ENCODE results near the gene MAGI2.

The MAGI2 gene

DNA sequence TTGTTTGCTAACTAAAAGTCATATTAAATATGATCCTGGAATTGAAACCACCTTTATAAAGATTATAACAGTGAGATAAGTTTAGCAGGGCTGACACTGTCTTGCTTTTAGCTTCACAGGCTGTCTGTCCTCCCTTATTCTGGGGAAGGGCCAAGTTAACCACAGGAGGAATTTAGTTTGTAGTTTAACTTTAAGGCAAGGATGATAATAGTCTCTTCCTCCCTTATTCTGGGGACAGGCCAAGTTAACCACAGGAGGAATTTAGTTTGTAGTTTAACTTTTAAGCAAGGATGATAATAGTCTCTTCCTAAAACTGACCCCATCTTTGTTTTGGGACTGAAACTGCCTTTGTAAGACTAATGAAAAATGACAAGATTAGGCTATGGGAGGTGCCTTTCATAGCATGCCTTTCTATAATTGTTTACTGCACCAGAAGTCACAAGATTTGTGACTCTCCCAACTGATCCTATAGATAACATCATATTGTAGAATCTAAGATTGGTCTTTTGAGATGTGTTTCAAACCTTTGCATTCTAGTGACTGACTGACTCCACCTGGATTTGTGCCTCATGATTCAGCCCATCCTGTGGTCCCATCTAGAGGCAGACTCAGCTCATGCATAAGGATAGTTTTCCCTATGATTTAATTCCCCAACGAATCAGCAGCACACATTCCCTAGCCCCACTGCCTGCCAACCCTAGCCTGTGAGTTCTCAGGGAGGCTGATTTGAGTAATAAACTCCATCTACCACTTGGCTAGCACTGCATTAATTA is 212.0 kb downstream of the MAGI2 start:
- DNase-seq: no peak

DNA sequence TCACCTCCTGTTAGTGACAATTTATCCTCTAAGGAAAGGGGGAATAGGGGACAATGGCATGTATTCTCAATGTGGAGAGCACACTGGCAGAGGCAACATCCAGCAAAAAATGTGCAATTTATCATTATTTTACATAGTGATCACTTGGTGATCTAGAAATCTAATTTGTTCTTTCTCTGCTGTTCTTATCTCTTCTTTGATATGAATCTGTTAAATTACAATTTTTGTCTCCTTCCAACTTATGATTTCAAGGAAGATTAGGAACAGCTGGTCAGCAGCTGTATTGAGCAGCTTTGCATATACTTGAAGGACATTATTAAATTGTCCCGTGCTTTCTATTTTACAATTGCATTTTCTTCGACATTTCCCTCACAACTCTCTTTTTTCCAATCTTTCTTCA is 213.1 kb downstream of the MAGI2 start:
- DNase-seq: no peak

DNA sequence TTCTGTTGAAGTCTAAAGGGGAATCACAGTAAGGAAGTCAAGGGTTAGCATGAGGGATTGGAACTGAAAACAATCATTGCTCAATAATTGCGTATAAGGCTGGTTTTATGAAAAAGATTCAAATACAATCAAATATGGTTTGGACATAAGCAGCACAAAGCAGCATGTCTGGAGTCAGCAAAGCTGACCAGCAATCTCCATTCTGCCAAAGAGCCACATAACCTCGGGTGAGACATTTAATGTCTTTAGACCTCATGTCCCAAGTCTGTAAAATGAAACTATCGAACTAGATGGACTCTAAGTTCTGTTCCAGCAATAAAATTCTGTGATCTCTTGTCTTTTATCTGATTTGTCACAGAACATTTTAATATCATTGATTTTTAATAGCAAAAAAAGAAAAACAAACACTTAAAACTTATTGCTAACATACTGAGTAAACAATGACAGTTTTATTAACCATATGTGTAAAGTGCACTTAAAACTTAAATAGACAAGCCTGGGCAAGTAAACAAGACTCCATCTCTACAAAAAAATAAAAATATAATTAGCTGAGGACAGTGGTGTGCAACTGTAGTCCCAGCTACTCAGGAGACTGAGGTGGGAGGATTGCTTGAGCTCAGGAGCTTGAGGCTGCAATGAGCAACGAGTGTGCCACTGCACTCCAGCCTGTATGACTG is 217.0 kb downstream of the MAGI2 start:
- no peak for DNase-seq

DNA sequence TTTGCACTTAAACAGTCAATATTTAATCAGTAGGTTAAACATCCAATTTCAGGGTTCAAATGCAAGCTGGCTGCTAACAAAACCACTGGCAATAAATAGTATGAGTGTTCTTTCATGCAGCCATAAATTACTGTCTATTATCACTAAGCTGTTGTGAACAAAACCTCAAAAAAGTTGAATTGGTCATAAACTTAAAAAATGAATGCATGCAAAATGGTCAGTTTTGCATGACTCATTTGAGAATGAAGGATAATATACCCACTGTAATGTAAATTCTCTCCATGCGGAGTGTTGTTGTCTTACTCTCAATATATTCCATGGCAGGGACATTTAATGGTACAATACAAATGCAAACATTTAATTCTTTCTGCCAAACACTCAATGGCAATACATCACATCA is 226.4 kb downstream of the MAGI2 start:
- DNase-seq: no peak

DNA sequence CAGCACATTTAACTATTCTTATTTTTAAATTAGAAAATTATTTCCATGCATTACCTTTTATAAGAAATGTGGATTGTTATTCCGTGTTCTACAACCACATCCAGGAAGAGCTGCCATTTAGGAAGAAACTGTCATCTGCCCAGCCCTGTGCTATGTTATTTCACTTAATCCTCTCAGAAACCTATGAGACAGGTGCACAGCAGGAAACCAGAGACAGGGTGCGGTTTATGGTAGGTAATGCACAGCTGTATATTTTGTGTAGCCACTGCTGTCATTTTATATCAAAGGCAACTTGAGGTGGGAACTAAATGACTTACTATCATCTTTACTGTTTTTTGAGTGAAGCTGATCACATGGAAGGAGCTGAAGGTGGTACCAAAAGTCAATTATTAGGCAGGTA is 232.3 kb downstream of the MAGI2 start:
- no peak for DNase-seq

DNA sequence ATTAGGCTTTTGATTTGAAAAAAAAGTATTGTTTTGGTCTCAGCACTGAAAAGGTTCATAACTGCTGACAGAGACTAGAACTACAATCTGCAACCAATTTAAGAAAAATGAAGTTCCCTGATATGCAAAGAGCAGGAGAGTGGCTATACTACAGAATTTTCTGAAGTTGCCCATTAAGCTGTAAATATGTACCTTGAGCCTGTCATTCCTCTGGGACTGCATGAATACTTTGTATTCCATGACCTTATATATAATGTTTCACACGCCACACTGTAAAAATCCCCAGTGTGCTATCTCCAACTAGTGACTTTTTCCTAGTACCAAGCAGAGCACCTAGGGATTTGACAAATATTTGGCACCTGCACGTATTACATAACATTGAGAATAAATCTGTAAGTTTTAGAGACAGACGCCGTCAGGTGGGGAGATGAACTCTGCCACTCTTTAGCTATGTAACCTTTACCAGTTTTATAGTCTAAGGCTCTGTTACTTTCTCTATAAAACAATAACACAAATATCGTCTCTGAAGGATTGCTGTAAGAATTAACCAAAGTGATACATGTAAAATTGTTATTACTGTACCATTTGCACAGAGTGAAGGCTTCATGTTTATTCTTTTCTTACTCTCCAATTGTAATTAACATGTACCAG is 235.4 kb downstream of the MAGI2 start:
- DNase-seq: no peak

DNA sequence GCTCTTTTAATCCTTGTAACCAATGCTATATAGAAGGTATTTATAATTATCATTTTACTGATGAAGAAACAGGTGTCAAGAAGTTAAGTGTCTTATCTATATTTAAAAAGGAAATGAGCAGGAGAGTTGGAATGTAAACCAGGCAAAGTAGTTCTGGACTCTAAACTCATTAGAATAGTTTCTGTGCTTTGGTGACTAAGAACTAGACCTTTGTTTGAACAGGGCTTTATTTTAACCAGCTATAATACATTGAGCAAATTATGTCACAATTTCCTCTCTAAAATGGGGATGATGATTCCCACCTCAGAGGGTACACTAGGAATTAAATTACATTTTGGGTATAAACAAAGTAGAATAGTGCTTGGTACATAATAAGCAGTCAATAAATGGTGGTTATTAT is 236.0 kb downstream of the MAGI2 start:
- no peak for DNase-seq

DNA sequence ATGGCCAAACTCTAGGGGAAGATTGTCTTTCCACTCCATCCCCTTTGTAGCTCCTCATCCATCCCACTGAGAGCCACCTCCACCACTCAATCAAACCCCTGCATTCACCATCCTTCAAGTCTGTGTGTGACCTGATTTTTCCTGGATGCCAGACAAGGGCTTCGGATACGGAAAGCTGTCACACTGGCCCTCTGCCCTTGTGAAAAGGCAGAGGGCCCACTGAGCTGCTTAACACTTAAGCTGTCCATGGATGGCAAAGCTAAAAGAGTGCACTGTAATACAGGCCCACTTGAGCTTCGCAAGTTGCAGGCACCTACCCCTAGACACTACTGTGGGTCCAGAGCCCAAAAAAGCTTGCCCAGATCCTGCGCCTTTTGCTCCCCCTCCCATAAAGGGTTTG is 237.2 kb downstream of the MAGI2 start:
- DNase-seq: no peak

DNA sequence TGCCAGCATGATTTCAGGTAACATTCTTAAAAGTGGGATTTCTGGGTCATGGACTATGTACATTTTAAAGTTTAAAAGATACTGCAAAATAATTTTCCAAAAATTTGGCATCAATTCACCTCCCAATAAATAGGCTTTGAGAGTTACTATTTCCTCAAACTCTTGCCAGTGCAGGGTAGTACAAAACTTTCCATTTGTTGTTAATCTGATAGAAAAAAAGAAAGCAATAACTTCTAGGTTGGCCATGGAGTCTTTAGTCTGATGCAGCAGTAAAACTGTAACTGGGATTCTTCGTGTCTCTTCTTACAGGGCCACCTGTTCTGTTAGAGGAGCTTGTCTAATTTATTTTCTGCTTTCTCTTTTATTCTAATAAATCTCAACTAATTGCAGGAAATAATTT is 241.1 kb downstream of the MAGI2 start:
- no peak for DNase-seq

DNA sequence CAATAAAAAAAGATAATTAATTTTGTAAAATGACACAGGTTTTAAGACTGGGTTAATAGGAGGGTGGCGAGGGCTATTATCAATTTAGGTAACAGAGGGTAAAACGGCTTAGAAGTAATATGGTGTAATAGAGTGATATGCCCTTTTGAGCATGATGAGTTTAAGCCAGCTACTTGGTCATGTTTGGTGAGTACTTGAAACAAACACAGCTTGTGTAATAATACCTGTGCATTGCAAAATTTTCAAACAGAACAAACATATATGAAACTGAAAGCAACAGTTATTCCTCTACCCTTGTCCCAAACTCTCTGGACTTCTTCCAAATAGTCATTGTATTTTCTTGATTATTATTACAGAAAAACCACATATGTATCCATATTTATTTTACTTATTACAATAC is 241.7 kb downstream of the MAGI2 start:
- no peak for DNase-seq

DNA sequence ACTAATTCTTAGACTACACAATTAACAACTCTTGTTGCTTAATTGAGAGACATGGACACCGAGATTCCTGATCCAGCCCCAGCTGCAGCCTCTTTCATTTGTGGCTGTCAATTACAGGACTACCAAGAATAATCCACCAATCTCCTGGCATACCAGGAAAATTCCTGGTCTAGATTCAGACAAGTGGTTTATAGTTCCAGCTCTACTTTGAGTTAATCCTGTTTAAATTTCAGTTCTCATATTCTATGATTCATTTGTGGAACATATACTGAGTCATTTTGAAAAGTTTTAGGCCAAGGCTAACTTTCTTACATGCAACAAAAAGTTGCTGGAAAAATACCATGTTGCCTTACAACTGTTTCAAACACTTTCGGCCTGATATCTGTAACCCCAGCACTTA is 253.5 kb downstream of the MAGI2 start:
- DNase-seq: no peak

DNA sequence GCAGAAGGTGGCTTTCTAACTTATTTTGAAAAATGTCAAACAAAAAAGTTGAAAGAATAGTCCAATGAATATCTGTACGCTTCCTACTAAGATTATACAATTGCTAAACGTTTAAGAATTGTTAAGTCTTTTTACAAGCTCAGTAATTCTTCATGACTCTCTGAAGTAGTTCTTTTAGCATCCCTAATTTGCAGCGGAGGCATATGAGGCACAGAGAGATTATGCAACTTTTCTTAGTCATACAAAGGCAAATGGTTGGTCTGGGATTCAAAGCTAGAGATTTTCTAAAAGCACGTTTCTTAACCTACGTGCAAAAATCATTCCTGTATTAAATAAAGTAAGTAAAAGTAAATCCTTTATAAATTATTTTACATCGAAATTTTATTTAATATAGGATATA is 254.2 kb downstream of the MAGI2 start:
- no peak for DNase-seq

DNA sequence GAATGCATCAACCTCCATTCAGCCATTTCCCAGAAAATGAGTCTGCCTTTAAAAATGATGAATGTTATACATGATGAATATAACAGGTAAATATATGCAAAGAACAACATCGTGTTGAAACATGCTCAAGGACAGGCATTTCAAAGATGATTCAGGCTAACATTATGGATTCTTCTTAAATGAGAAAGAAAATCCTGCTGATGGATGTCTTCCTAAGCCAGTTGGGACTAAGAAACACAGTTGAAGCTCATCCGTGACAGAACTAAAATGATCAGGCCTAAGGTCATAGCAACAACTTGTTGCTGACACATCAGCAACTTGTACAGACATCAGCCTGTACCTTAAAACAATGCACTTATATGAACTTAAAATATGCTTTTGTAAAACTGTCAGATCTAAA is 267.9 kb downstream of the MAGI2 start:
- no peak for DNase-seq

DNA sequence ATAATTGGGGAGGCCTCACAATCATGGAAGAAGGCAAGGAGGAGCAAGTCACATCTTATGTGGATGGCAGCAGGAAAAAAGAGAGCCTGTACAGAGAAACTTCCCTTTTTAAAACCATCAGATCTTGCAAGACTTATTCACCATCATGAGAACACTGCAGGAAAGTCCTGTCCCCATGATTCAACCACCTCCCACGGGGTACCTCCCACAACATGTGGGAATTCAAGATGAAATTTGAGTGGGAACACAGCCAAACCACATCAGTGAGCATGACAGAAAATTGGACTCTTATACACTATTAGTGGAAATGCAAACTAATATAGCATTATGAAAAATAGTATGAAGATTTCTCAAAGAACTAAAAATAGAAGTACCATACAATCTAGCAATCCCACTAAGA is 271.2 kb downstream of the MAGI2 start:
- DNase-seq: no peak

DNA sequence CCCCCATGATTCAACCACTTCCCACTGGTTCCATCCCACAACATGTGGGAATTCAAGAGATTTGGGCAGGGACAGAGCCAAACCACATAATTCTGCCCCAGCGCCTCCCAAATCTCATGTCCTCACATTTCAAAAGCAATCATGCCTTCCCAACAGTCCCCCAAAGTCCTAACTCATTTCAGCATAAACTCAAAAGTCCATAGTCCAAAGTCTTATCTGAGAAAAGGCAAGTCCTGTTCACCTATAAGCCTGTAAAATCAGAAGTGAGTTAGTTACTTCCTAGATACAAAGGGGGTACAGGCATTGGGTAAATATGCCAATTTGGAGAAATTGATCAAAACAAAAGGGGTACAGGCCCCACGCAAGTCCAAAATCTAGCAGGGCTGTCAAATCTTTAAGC is 272.9 kb downstream of the MAGI2 start:
- no peak for DNase-seq

DNA sequence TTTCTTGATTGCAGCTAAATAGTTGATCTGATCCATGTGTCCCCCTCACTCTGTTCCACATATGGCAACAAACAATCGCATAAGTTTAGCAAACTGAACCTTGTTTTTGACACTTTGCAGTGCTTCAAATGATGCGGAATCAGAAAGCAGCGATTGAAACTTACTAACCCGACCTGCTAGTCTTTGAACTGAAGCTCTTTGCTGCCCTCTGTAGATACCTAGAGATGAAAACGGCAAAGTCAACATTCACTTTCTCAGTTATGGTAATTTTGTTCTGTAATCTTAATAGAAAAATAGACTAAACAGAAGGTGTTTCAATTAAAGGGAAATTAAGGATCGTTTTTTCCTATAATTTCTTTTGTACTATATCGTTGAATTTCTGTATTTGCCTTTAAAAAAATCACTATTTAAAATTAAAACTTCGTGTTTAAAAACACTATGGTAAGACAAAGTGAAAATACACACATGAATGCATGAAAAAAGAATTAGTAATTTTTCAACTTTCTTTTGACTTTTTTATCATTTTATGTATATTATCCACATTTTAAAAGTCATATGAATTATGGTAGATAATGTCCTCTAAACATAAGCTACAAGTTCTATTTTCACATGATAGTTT is 276.5 kb downstream of the MAGI2 start:
- no peak for DNase-seq

DNA sequence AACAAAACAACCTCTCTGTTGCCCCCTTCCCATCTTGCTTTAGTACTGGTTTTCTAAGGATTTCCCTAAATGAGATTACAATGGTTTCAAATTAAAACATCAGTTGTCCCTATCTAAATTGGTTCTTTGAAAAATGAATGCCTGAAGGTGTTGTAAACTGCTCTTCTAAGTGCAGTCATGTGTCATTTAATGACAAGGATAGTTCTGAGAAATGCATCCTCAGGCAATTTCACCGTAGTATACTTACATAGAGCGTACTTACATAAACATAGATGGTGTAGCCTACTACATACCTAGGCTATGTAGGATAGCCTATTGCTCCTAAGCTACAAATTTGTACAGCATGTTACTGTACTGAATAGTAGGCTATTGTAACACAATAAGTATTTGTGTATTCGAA is 278.1 kb downstream of the MAGI2 start:
- DNase-seq: no peak

DNA sequence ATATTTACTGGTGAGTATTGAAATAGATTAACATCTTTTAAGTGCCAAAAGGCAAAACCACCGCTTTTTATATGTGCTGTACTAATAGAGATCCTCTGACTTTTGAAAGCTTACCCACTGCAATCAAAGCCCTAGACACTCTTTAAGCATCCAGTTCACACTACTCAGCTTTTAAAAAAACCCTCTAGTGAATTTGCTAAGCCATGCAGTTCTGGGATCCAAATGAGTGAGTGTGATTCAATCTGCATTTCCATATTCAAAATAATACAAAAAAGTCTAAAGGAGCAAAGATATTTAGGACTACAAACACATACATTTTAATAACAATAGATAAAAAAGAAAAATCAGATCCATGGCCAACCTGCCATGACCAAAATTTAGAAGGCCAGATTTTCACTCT is 288.2 kb downstream of the MAGI2 start:
- DNase-seq: no peak

DNA sequence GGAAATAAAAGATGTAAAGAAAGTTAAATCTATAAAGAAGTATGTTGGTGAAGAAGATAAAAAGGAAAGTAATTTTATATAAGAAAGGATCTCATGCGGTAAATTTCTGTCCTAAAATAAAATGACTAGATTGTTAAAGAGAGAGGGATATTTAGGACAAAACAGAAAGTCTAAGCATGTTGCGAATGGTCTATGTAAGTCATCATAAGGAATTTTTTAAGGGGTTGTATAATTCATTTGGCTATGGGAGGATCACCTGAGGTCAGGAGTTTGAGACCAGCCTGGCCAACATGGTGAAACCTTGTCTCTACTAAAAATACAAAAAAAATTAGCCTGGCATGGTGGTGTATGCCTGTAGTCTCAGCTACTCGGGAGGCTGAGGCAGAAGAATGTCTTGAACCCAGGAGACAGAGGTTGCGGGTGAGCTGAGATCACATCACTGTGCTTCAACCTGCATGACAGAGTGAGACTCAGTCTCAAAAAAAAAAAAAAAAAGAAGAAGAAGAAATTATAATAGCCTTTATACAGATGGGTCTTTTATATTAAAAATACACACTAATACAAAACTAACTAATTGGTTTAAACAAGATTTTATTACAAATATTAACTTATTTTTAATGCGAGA is 294.3 kb downstream of the MAGI2 start:
- DNase-seq: no peak

DNA sequence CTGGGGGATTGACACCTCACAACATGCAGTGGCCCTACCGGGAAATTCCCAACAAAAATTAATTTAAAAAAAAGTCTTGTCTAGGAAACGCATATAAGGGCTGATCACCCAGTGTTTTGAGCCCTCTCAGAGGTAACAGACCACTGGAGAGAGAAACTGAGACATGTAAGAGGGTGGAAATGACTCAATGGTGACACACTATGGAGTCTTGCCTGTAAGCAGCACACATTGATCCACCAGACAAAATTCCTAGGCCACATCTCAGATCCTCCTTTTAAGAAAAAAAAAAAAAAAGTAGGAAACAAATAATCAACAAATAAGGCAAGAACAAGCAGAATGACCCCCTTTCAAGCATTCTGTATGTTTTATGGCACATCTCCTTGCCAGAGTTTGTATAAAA is 296.2 kb downstream of the MAGI2 start:
- no peak for DNase-seq

DNA sequence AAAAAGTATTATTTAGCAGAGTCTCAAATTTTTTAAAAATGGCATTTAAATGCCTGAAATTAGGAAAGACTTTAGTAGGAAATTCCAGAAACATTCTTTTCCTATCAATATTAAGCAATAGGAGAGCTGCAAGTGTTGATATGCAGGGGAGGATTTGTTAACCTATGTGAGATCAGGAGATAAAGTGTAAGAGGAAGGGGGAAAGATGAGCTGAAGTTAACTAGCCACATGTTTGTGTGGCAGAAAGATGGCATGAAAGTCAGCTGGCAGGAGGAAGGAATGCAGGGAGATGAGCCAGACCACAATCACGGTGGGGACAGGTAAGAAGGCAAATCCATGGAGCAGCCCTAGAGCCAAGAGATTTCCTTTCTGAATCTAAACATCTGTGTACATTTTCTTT is 303.6 kb downstream of the MAGI2 start:
- no peak for DNase-seq

DNA sequence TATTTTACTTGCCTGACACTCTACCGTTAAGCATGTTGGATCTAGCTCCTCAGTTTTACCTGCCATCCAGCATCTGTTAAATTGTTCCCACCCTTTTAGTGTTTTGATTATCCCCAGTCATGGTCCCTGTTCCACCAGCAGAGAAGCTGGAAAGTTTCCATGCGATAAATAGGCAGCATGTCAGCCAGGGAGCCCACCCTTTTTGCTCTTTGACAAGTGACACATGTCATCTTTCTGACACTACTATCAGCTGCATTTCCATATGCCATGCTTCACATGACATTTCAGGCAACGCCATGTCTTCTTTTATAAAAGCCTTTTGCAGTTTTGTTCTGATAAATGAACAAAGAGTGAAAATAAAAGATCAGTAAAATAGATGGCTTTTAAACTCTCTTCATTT is 310.8 kb downstream of the MAGI2 start:
- no peak for DNase-seq

DNA sequence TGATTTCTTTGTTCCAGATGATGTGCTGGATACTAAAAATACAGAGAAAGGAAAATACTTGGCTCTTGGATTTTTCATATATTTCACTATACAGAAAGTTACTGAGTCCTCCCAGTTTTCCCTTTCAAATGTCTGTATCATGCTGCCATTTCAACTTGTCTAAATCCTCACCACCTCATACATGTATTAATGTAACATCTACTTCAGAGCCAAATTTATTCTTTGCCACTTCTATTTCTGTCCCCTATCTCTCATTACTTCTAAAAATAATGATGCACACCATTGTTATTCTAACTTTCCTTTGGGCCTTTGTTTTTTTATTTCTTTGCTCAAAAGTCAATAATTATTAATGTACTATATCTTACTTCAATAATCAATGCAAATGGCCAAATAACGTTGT is 312.2 kb downstream of the MAGI2 start:
- no peak for DNase-seq

DNA sequence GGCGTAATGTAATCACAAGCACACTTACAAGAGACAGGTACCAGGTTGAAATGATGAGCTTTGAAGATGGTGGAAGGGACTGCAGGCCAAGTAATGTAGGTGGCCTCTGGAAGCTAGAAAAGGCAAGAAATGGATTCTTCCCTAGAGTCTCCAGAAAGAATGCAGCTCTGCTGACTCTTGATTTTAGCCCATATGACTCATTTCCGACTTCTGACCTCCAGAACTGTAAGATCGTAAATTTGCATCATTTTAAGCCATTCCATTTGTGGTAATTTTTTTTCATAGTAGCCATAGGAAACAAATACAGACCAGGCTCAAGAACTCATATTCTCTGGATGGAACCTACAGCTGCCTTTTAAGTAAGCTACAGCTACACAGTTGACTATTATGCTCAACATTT is 315.5 kb downstream of the MAGI2 start:
- no peak for DNase-seq

All from activated T-cell treated with anti-CD3 and anti-CD28 coated beads, Interleukin-2, amount 50 U/mL, for 1 hour (primary cell).